ENCODE results near the gene ANK3. TPM values are rescaled to one million over a fixed set of nuclear protein-coding genes. Genes with fewer than 3 reads are reported as not detected.
A peak's percentile ranks its signal among the peaks of the same experiment; 100 is the strongest.

Gene ANK3
- total RNA-seq, 1 experiment from 2014 or later = 9.6 TPM

GRCh38 chr10:60320666-60321065, 69.0 kb downstream of the ANK3 start:
- in situ Hi-C loops (cut with HindIII; ENCODE audit: low sequenced_read_pairs) = no loop called here
- DNase-seq (ENCODE audit: low spot score) = no peak

- DNase-seq (ENCODE audit: low spot score) = peak; percentile 60
- in situ Hi-C loops (cut with HindIII; ENCODE audit: low sequenced_read_pairs) = no loop called here
These were observed 73.6 kb downstream of the ANK3 start for GRCh38 chr10:60316029-60316428.

GRCh38 chr10:60315311-60315710, 74.4 kb downstream of the ANK3 start:
- in situ Hi-C loops (cut with HindIII; ENCODE audit: low sequenced_read_pairs) = no loop called here
- no peak for DNase-seq (ENCODE audit: low spot score)

GRCh38 chr10:60314069-60314940, 75.4 kb downstream of the ANK3 start:
- in situ Hi-C loops (cut with HindIII; ENCODE audit: low sequenced_read_pairs) = no loop called here
- DNase-seq (ENCODE audit: low spot score) = no peak

GRCh38 chr10:60313589-60313952, 76.1 kb downstream of the ANK3 start:
- no peak for DNase-seq (ENCODE audit: low spot score)
- in situ Hi-C loops (cut with HindIII; ENCODE audit: low sequenced_read_pairs) = no loop called here

GRCh38 chr10:60312818-60313588, 76.7 kb downstream of the ANK3 start:
- in situ Hi-C loops (cut with HindIII; ENCODE audit: low sequenced_read_pairs) = no loop called here
- no peak for DNase-seq (ENCODE audit: low spot score)

- in situ Hi-C loops (cut with HindIII; ENCODE audit: low sequenced_read_pairs) = no loop called here
These were observed 77.9 kb downstream of the ANK3 start for GRCh38 chr10:60311821-60312220.

GRCh38 chr10:60310740-60311139, 78.9 kb downstream of the ANK3 start:
- DNase-seq (ENCODE audit: low spot score) = no peak
- in situ Hi-C loops (cut with HindIII; ENCODE audit: low sequenced_read_pairs) = no loop called here

More at GRCh38 chr10:60311821-60312220, 77.9 kb downstream of the ANK3 start:
- DNase-seq (ENCODE audit: low spot score) = no peak

GRCh38 chr10:60309891-60310290, 79.8 kb downstream of the ANK3 start:
- in situ Hi-C loops (cut with HindIII; ENCODE audit: low sequenced_read_pairs) = no loop called here
- DNase-seq (ENCODE audit: low spot score) = no peak

GRCh38 chr10:60309371-60309770, 80.3 kb downstream of the ANK3 start:
- DNase-seq (ENCODE audit: low spot score) = no peak
- in situ Hi-C loops (cut with HindIII; ENCODE audit: low sequenced_read_pairs) = no loop called here

- in situ Hi-C loops (cut with HindIII; ENCODE audit: low sequenced_read_pairs) = no loop called here
- DNase-seq (ENCODE audit: low spot score) = no peak
These were observed 84.2 kb downstream of the ANK3 start for GRCh38 chr10:60305380-60305892.

GRCh38 chr10:60304829-60305379, 84.8 kb downstream of the ANK3 start:
- no peak for DNase-seq (ENCODE audit: low spot score)
- in situ Hi-C loops (cut with HindIII; ENCODE audit: low sequenced_read_pairs) = no loop called here

GRCh38 chr10:60303778-60304177, 85.9 kb downstream of the ANK3 start:
- in situ Hi-C loops (cut with HindIII; ENCODE audit: low sequenced_read_pairs) = no loop called here
- no peak for DNase-seq (ENCODE audit: low spot score)

- DNase-seq (ENCODE audit: low spot score) = peak; percentile 72
- in situ Hi-C loops (cut with HindIII; ENCODE audit: low sequenced_read_pairs) = no loop called here
These were observed 89.5 kb downstream of the ANK3 start for GRCh38 chr10:60299961-60300883.

GRCh38 chr10:60299390-60299778, 90.3 kb downstream of the ANK3 start:
- in situ Hi-C loops (cut with HindIII; ENCODE audit: low sequenced_read_pairs) = no loop called here
- peak; percentile 42 for DNase-seq (ENCODE audit: low spot score)

- in situ Hi-C loops (cut with HindIII; ENCODE audit: low sequenced_read_pairs) = no loop called here
- DNase-seq (ENCODE audit: low spot score) = peak; percentile 60
These were observed 91.0 kb downstream of the ANK3 start for GRCh38 chr10:60298408-60299389.

- in situ Hi-C loops (cut with HindIII; ENCODE audit: low sequenced_read_pairs) = no loop called here
- DNase-seq (ENCODE audit: low spot score) = no peak
These were observed 93.6 kb downstream of the ANK3 start for GRCh38 chr10:60296073-60296472.

Data from G401 (cell line).